Hepatocyte (in vitro differentiated cells): Measurements from ENCODE around the gene HSPBP1.

Experiments used
- CTCF ChIP-seq: fragments of 200-600 bp; sonication (generic); IDR thresholded peaks from 2 replicates; pipeline ENCODE4 v1.5.1; 2016; ENCODE audit warnings: antibody characterized with exemption, mild to moderate bottlenecking; ENCODE audit not compliant: poor library complexity
- EZH2phosphoT487 ChIP-seq: fragments of 200-600 bp; sonication (generic); IDR thresholded peaks from one replicate; pipeline ENCODE4 v1.6.1; 2018; ENCODE audit warnings: antibody characterized with exemption, mild to moderate bottlenecking, low read depth, moderate library complexity; ENCODE audit not compliant: unreplicated experiment, severe bottlenecking

DNA sequence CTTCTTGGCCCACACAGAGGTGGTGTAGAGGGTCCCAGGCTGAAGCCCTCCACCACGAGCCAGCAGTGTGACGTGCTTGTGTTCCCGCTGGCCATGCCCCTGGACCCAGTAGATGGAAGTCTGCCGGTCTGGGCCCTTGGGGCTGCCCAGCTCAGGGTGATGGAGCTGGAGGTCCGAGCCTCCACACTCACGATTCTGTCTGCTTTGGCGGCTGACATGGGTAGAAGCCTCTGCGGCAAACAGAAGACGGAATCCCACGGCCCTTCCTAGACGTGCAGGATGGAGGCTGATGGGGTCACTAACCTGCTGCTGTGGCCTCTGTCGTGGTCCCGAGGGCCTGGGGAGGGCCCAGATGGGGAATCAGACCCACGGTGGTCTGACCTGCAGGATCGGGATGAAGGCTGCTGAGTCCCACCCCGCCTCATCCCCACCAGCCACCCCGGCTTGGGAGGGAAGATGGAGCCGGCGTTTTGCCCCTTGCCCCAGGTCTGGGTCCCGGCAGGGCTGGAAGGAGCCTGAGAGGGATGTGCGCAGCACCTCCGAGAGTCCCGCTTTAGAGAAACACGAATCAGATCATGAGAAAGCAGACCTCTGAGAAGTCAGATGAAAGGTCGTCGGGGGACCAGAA is 55.8 kb downstream of the HSPBP1 start:
- TF ChIP-seq CTCF: no peak
- TF ChIP-seq EZH2phosphoT487: no peak
